ENCODE results near the gene FGB. TPM values are rescaled to one million over a fixed set of nuclear protein-coding genes. Genes with fewer than 3 reads are reported as not detected.
A peak's percentile ranks its signal among the peaks of the same experiment; 100 is the strongest.

FGB gene
- total and polyA plus RNA-seq, 2 of the 13 experiments (the other 11 are each of a cell fraction or from before 2014, with no cell fraction given): 226 to 784 TPM

GRCh38 chr4:154597798-154598774 lies 35.3 kb downstream of the FGB start (continued):
- TF ChIP-seq, protein P1, sequence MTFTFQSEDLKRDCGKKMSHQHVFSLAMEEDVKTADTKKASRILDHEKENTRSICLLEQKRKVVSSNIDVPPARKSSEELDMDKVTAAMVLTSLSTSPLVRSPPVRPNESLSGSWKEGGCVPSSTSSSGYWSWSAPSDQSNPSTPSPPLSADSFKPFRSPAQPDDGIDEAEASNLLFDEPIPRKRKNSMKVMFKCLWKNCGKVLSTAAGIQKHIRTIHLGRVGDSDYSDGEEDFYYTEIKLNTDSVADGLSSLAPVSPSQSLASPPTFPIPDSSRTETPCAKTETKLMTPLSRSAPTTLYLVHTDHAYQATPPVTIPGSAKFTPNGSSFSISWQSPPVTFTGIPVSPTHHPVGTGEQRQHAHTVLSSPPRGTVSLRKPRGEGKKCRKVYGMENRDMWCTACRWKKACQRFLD (CRISPR knock-in tag; IDR thresholded peaks at IDR 0.05; ENCODE audit: borderline replicate concordance): no peak
- TF ChIP-seq SP2 (CRISPR knock-in tag; IDR thresholded peaks at IDR 0.05): no peak
- TF ChIP-seq TERF1 (CRISPR knock-in tag; IDR thresholded peaks at IDR 0.05): no peak
- TF ChIP-seq NFIB (CRISPR knock-in tag; IDR thresholded peaks at IDR 0.05; ENCODE audit: borderline replicate concordance): no peak
- peak; percentile 97 for TF ChIP-seq FOXK1 (CRISPR knock-in tag; IDR thresholded peaks at IDR 0.05; ENCODE audit: borderline replicate concordance, low read depth)
- TF ChIP-seq MEIS1 (CRISPR knock-in tag; IDR thresholded peaks at IDR 0.05; ENCODE audit: borderline replicate concordance): peak; percentile 51; the same call in 1 of the 2 replicates
- no peak for TF ChIP-seq HIVEP1 (CRISPR knock-in tag; IDR thresholded peaks at IDR 0.05)
- TF ChIP-seq, protein P2, sequence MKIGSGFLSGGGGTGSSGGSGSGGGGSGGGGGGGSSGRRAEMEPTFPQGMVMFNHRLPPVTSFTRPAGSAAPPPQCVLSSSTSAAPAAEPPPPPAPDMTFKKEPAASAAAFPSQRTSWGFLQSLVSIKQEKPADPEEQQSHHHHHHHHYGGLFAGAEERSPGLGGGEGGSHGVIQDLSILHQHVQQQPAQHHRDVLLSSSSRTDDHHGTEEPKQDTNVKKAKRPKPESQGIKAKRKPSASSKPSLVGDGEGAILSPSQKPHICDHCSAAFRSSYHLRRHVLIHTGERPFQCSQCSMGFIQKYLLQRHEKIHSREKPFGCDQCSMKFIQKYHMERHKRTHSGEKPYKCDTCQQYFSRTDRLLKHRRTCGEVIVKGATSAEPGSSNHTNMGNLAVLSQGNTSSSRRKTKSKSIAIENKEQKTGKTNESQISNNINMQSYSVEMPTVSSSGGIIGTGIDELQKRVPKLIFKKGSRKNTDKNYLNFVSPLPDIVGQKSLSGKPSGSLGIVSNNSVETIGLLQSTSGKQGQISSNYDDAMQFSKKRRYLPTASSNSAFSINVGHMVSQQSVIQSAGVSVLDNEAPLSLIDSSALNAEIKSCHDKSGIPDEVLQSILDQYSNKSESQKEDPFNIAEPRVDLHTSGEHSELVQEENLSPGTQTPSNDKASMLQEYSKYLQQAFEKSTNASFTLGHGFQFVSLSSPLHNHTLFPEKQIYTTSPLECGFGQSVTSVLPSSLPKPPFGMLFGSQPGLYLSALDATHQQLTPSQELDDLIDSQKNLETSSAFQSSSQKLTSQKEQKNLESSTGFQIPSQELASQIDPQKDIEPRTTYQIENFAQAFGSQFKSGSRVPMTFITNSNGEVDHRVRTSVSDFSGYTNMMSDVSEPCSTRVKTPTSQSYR (CRISPR knock-in tag; IDR thresholded peaks at IDR 0.05; ENCODE audit: borderline replicate concordance): no peak
- no peak for TF ChIP-seq ZNF646 (CRISPR knock-in tag; IDR thresholded peaks at IDR 0.05)
- no peak for TF ChIP-seq ZNF790 (CRISPR knock-in tag; IDR thresholded peaks at IDR 0.05; ENCODE audit: borderline replicate concordance)
- TF ChIP-seq MBD4 (IDR thresholded peaks at IDR 0.05; ENCODE audit: borderline replicate concordance, low read length): peak; percentile 92; the same call in 1 of the 2 replicates
- no peak for TF ChIP-seq KLF13 (CRISPR knock-in tag; IDR thresholded peaks at IDR 0.05)
- no peak for TF ChIP-seq ARNT2 (CRISPR knock-in tag; IDR thresholded peaks at IDR 0.05; ENCODE audit: low read depth)
- TF ChIP-seq GLMP (CRISPR knock-in tag; IDR thresholded peaks at IDR 0.05; ENCODE audit: borderline replicate concordance): no peak
